Heart right ventricle (tissue), 16 donors: ENCODE measurements around the gene YWHAE. TPM values are rescaled to one million over a fixed set of nuclear protein-coding genes. Genes with fewer than 3 reads are reported as not detected.

Experiments
- ATAC-seq, 8 donors: fragments of 200-7000 bp; cut with Tn5 transposase; one replicate each; pipeline ENCODE4 v1.9.1; 2020; ENCODE audit warnings: mild to moderate bottlenecking in 8 of 8, moderate library complexity in 8 of 8, moderate number of reproducible peaks in 1 of 8
- DNase-seq, 2 donors: peaks; one replicate each; pipeline ENCODE4 v3.0.0-alpha.2; 2020
- H3K27ac ChIP-seq, 10 donors: fragments of 200-600 bp; sonication (generic) in 2 of 10; one replicate each; pipeline versions ENCODE4 v1.5.0 to v1.8.0; 2020 to 2022; ENCODE audit warnings: mild to moderate bottlenecking in 3 of 10
- H3K27me3 ChIP-seq, 7 donors: fragments of 200-600 bp; one replicate each; pipeline ENCODE4 v1.8.0; 2021 to 2022; ENCODE audit warnings: mild to moderate bottlenecking in 2 of 7
- H3K36me3 ChIP-seq, 9 donors: fragments of 200-600 bp; sonication (generic) in 1 of 9; one replicate each; pipeline versions ENCODE4 v1.5.0 to v1.8.0; 2020 to 2022; ENCODE audit warnings: mild to moderate bottlenecking in 2 of 9
- H3K4me1 ChIP-seq, 9 donors: fragments of 200-600 bp; sonication (generic) in 1 of 9; one replicate each; pipeline versions ENCODE4 v1.5.0 to v1.8.0; 2020 to 2022; ENCODE audit warnings: mild to moderate bottlenecking in 4 of 9
- H3K4me3 ChIP-seq, 10 donors: fragments of 200-600 bp; sonication (generic) in 2 of 10; one replicate each; pipeline versions ENCODE4 v1.5.0 to v1.8.0; 2020 to 2022; ENCODE audit warnings: mild to moderate bottlenecking in 7 of 10, moderate library complexity in 2 of 10
- H3K9me3 ChIP-seq, 11 donors: fragments of 200-600 bp in 10 of 11; sonication (generic) in 2 of 11; one replicate each; pipeline versions ENCODE4 v1.5.0 to v1.8.0; 2013 to 2022; ENCODE audit warnings: mild to moderate bottlenecking in 2 of 11, control low read depth in 1 of 11, moderate library complexity in 1 of 11
- CTCF ChIP-seq, 9 donors: fragments of 200-600 bp; sonication (generic) in 2 of 9; IDR thresholded peaks; one replicate each; pipeline versions ENCODE4 v1.5.0 to v1.8.0; 2021 to 2022; ENCODE audit warnings: antibody characterized with exemption in 9 of 9, mild to moderate bottlenecking in 5 of 9, moderate library complexity in 1 of 9
- WGBS, 2 donors: extraction: QIAGEN DNeasy Blood & Tissue Kit; methylation state at CpG; one replicate each; pipeline ENCODE4 v1.1.7; 2013; ENCODE audit warnings: inconsistent platforms in 1 of 2; 5-methylcytosine and 5-hydroxymethylcytosine counted together
- intact Hi-C, 10 donors: fragments of 100-400 bp; cut with DNase I; formaldehyde crosslinking; loops; one replicate each; pipeline versions ENCODE4 v1.11.1 to v1.14.2; 2022
- polyA plus RNA-seq, 2 donors: library from polyadenylated mRNA; stranded (reverse); fragments of 200-250 nt; gene quantifications; one replicate each; pipeline ENCODE4 v1.2.3, GENCODE V29; 2013
- total RNA-seq, 10 donors: library from RNA; stranded (reverse); fragmentation: NEBNext Ultra II Directional in 3 of 10; extraction: Animal tissue kit (Norgen Biotek cat#: 25700) in 3 of 10; gene quantifications; one replicate each; pipeline versions ENCODE4 v1.2.1 to v1.2.4, GENCODE V29; 2021 to 2023
- donor health status: Arrhythmogenic right ventricular cardiomyopathy.
- donor health status: ischemic (EF 13 %, LVEDD 7.1; RV severe dilation, severe dysfunction).
- donor health status: healthy with polysubstance abuse.
- donor health status: DM: no; HTN: yes; CAD: no.
- donor health status: DM: no; HTN: no; CAD: no.
- donor health status: ischemic (EF 25% LVEDD 6.9; RV normal size, moderate dysfunction).
- donor health status: ischemic (EF 25% LVEDD 5.7; RV mildly dilated, moderate dysfunction).
- donor health status: healthy.
- donor health status: DM: yes; HTN: yes; CAD: no.
- donor health status: Ischemic cardiomyopathy.
- donor health status: ischemic (EF 35%, LVEDD 5.7; RV mildly dilated, moderate dysfunction).
- donor health status: nonischemic (EF 11% LVEDD 7.7; RV severe dilation, severe dysfunction).
- donor health status: DM: yes; HTN: yes; CAD: no.
- donor health status: PGD.
- donor health status: ischemic (EF 29% LVEDD 5.4; RV normal size, mild dysfunction).
- donor health status: nonischemic (EF 23%, LVEDD 6.1; RV moderate dilation, normal function).

The YWHAE gene
- total and polyA plus RNA-seq, 12 donors, result 478 to 791 (median 614) TPM

- intact Hi-C loops, result no loop called here
- Histone ChIP-seq H3K27ac (no peak overlapping the region), H3K27me3 (peaks cover 0 to 31% (median 22%) of the 10 kb centered on the region in 7 donors), H3K36me3 (no peaks in the 10 kb centered on the region), H3K4me3 (no peak overlapping the region), H3K9me3 (no peaks in the 10 kb centered on the region), H3K4me1 (no peaks in the 10 kb centered on the region)
- 69 to 76% methylated on average over 5 of the region's 5 CpGs for WGBS, 2 donors
- ATAC-seq (no peak), DNase-seq (no peak)
- no peak for TF ChIP-seq CTCF (IDR thresholded peaks at IDR 0.05)
Observed at GRCh38 chr17:1304522-1304921, 95.5 kb downstream of the YWHAE start.

GRCh38 chr17:1302761-1303160, 97.3 kb downstream of the YWHAE start:
- intact Hi-C loops, result no loop called here

GRCh38 chr17:1301546-1301945, 98.5 kb downstream of the YWHAE start:
- 68 to 74% methylated on average over 14 of the region's 14 CpGs for WGBS, 2 donors
- Histone ChIP-seq H3K27me3 (peaks cover 0 to 58% (median 46%) of the 10 kb centered on the region in 7 donors), H3K4me3 (no peak overlapping the region), H3K27ac (no peak overlapping the region), H3K4me1 (peaks cover 0 to 9% (median 0%) of the 10 kb centered on the region in 9 donors), H3K9me3 (no peaks in the 10 kb centered on the region), H3K36me3 (no peaks in the 10 kb centered on the region)
- no peak for DNase-seq
- no peak for TF ChIP-seq CTCF (IDR thresholded peaks at IDR 0.05)
- intact Hi-C loops, result no loop called here
- ATAC-seq, result no peak

More at GRCh38 chr17:1302761-1303160, 97.3 kb downstream of the YWHAE start:
- Histone ChIP-seq H3K27ac (no peak overlapping the region), H3K27me3 (peaks cover 0 to 49% (median 38%) of the 10 kb centered on the region in 7 donors), H3K4me1 (peaks cover 0 to 9% (median 0%) of the 10 kb centered on the region in 9 donors), H3K4me3 (no peak overlapping the region), H3K9me3 (no peaks in the 10 kb centered on the region), H3K36me3 (no peaks in the 10 kb centered on the region)
- DNase-seq (no peak), ATAC-seq (no peak)
- no peak for TF ChIP-seq CTCF (IDR thresholded peaks at IDR 0.05)
- 84% methylated on average over 18 of the region's 18 CpGs for WGBS, 2 donors

GRCh38 chr17:1300371-1300905, 99.6 kb downstream of the YWHAE start:
- Histone ChIP-seq H3K4me1 (peaks cover 0 to 9% (median 0%) of the 10 kb centered on the region in 9 donors), H3K9me3 (no peaks in the 10 kb centered on the region), H3K4me3 (no peak overlapping the region), H3K36me3 (no peaks in the 10 kb centered on the region), H3K27me3 (peaks cover 0 to 63% (median 43%) of the 10 kb centered on the region in 7 donors), H3K27ac (peak overlapping the region in 1 of 10 donors; percentile 34)
- WGBS, 2 donors, result 82 to 86% methylated on average over 17 of the region's 17 CpGs
- intact Hi-C loops, result no loop called here
- no peak for TF ChIP-seq CTCF (IDR thresholded peaks at IDR 0.05)
- ATAC-seq (peak in 2 of 8 donors; percentile 6 to 32), DNase-seq (no peak)
